ENCODE data around the gene F10. TPM values are rescaled to one million over a fixed set of nuclear protein-coding genes. Genes with fewer than 3 reads are reported as not detected.
"Not testable (repeated sequence)": the region's sequence is repeated elsewhere in the genome, so short reads cannot be mapped to it uniquely, and the experiment has no call there.

F10 gene
- total RNA-seq, 1 donor from 2014 or later: not detected

DNA sequence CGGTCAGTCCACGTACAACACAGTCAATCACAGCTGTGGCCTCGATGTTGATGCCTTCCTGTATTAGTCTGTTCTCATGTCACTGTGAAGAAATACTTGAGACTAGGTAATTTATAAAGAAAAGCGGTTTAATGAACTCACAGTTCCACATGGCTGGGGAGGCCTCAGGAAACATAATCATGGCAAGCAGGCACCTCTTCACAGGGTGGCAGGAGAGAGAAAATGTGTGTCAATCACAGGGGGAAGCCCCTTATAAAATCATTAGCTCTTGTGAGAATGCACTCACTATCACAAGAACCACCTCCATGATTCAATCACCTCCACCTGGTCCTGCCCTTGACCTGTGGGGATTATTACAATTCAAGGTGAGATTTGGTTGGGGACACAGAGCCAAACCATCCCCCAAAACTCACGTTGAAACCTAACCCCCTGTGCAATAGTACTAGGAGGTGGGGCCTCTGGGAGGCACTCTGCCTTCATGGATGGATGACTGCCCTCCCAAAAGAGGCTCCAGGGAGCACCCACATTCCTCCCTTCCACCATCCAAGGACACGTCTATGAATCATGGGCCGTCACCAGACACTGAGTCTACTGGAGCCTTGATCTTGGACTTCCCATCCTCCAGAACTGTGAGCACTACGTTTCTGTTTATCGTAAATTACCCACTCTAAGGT lies 33.5 kb downstream of the F10 start:
- no peak for DNase-seq (ENCODE audit: low spot score)
- peaks cover 29% of the 10 kb centered on the region for H3K27me3 Mint-ChIP-seq (ENCODE audit: insufficient read depth)
- H3K27ac Mint-ChIP-seq: no peak overlapping the region
- peaks cover 3% of the 10 kb centered on the region for H3K36me3 Mint-ChIP-seq (ENCODE audit: low read depth)
- no peak overlapping the region for H3K4me3 Mint-ChIP-seq
- peaks cover 29% of the 10 kb centered on the region for H3K4me1 Mint-ChIP-seq (ENCODE audit: low read depth)
- peaks cover 29% of the 10 kb centered on the region for H3K9me3 Mint-ChIP-seq
- intact Hi-C loops (cut with micrococcal nuclease): no loop called here

DNA sequence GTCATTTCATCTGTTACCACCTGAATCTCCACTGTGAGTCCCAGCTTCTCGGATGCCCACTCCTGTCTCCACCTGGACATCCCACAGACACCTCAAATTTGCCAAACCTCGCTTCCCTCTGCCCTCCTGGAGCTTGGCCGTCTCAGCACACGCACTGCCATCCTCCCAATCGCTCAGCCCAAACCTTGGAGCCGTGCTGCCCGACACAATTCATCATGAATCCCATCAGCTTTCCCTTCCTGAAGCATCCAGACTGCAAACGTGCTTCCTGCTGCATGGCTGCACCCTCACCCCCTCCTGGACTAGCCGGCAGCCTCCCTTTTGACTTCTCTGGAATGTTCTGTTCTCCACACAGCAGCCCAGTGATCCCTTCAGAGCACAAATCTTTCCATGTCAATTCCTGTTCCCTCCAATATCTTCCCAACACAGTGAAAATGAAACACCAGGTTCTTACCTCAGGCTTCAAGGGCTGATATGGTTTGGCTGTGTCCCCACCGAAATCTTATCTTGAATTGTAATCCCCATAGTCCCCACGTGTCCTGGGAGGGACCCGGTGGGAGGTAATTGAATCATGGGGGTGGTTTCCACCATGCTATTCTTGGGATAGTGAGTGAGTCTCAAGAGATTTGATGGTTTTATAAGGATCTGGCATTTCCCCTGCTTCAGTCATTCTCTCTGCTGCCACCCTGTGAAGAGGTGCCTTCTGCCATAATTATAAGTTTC lies 34.8 kb downstream of the F10 start:
- H3K4me3 Mint-ChIP-seq: no peak overlapping the region
- peaks cover 20% of the 10 kb centered on the region for H3K27me3 Mint-ChIP-seq (ENCODE audit: insufficient read depth)
- H3K4me1 Mint-ChIP-seq (ENCODE audit: low read depth): peaks cover 29% of the 10 kb centered on the region
- no peak for DNase-seq (ENCODE audit: low spot score)
- peak overlapping the region; percentile 5 for H3K27ac Mint-ChIP-seq
- intact Hi-C loops (cut with micrococcal nuclease): no loop called here
- H3K9me3 Mint-ChIP-seq: peaks cover 29% of the 10 kb centered on the region
- peaks cover 3% of the 10 kb centered on the region for H3K36me3 Mint-ChIP-seq (ENCODE audit: low read depth)

DNA sequence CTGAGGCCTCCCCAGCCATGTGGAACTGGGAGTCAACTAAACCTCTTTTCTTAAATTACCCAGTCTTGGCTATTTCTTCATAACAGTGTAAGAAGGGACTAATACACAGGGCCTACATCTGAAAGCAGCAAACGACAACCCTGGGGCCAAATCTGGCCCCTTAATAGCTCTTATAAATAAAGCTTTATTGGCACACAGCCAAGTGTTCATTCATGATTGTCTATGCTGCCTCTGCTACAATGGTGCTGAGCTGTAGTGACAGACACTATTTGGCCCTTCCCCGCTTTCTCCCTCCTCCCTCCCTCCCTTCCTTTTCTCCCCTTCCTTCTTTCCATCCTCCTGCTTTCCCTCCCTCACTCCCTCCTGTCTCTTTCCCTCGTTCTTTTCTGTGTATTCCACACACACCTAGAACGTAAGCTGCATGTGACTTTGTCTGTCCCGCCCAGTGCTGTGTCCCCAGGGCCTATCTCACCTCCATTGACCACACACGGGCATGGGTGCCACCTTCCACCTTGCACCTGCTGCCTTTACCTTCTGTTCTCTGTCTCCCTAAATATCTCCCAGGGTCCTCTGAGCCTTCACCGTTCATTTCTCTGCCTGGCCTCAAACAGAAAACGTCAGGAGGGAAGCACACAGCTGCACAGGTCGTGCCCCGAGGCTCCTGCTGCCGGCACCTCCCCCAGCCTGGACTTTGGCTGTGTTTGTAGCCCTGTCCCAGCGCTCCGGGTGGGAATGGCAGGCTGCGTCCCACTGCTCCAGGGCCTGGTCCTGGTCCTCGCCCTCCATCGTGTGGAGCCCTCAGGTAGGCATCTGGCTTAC lies 35.5 kb downstream of the F10 start, which contains the start of gene PROZ:
TSS of gene PROZ (plus strand) at position 720 of the 819 bp plus-strand sequence. CDS start at position 733, 13 bp downstream.
- H3K4me3 Mint-ChIP-seq: no peak within 1 kb of the TSS
- no peak for DNase-seq (ENCODE audit: low spot score)
- no peak within 1 kb of the TSS for H3K27ac Mint-ChIP-seq
- peaks cover 16% of the 10 kb centered on the region for H3K27me3 Mint-ChIP-seq (ENCODE audit: insufficient read depth)
- peaks cover 29% of the 10 kb centered on the region for H3K9me3 Mint-ChIP-seq
- intact Hi-C loops (cut with micrococcal nuclease): no loop called here
- peaks cover 24% of the 10 kb centered on the region for H3K4me1 Mint-ChIP-seq (ENCODE audit: low read depth)
- peaks cover 3% of the 10 kb centered on the region for H3K36me3 Mint-ChIP-seq (ENCODE audit: low read depth)

DNA sequence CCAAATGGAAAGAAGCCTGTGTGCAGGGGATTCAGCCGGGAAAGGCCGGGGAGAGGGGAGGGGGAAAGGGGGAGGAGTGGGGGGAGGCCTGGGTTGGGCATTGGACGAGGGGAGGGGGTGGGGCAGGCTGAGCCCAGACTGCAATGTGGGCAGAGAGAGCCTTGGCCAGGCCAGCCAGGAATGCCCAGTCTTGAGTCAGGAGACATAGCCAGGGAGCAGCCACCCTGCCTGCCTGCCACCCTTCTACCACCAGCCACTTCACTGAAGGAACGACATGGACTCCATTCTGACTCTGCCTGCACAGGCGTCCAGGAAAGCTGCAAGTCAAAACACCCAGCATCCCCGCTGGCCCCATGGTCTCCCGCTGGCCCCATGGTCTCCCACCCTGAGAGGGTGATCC lies 36.3 kb downstream of the F10 start:
- Mint-ChIP-seq H3K27ac (no peak overlapping the region), H3K27me3 (ENCODE audit: insufficient read depth) (peaks cover 12% of the 10 kb centered on the region), H3K36me3 (ENCODE audit: low read depth) (peaks cover 3% of the 10 kb centered on the region), H3K9me3 (peaks cover 29% of the 10 kb centered on the region), H3K4me1 (ENCODE audit: low read depth) (peaks cover 28% of the 10 kb centered on the region), H3K4me3 (no peak overlapping the region)
- intact Hi-C loops (cut with micrococcal nuclease): no loop called here
- no peak for DNase-seq (ENCODE audit: low spot score)

DNA sequence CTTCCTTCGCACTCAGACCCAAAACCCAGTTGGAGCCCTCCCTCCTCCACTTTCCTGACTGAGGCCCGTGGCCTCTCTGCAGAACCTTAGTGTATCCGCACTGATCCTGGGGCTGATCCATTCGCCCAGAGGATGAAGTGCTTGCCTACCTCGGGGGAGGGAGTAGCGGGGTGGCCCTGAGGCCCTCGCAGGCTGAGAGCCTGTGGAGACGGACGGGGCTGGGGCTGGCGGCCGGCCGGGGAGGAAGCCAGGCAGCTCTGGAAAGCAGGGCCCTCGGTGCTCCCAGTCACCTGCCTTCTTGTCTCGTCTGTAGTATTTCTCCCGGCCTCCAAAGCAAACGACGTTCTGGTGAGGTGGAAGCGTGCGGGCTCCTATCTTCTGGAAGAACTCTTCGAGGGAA lies 37.1 kb downstream of the F10 start:
- intact Hi-C loops (cut with micrococcal nuclease): no loop called here
- peaks cover 25% of the 10 kb centered on the region for H3K4me1 Mint-ChIP-seq (ENCODE audit: low read depth)
- H3K36me3 Mint-ChIP-seq (ENCODE audit: low read depth): peaks cover 3% of the 10 kb centered on the region
- H3K4me3 Mint-ChIP-seq: no peak overlapping the region
- peaks cover 27% of the 10 kb centered on the region for H3K9me3 Mint-ChIP-seq
- H3K27ac Mint-ChIP-seq: no peak overlapping the region
- peaks cover 12% of the 10 kb centered on the region for H3K27me3 Mint-ChIP-seq (ENCODE audit: insufficient read depth)
- no peak for DNase-seq (ENCODE audit: low spot score)

DNA sequence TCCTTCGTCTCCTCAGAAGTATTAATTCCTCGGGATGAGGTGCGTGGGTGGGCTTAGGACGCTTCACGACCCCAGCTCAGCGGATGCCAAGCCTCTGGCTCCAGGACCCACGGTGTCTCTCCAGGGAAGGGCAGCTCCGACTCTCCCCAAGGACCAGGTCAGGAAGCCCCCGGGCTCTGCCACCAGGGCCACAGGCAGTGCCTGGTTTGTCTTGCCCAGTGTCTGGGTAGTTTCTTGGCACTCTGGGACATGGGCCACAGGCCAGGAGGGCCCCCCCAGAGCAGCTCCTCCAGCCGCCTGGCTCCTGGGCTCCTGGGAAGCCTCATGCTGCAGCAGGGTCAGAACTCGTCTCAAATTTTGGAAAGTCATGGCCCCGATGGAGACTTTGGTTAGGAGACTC lies 38.4 kb downstream of the F10 start:
- H3K4me1 Mint-ChIP-seq (ENCODE audit: low read depth): peaks cover 21% of the 10 kb centered on the region
- H3K27ac Mint-ChIP-seq: peak overlapping the region; percentile 72
- DNase-seq (ENCODE audit: low spot score): no peak
- intact Hi-C loops (cut with micrococcal nuclease): no loop called here
- H3K36me3 Mint-ChIP-seq (ENCODE audit: low read depth): no peaks in the 10 kb centered on the region
- peak overlapping the region; percentile 45 for H3K4me3 Mint-ChIP-seq
- peaks cover 10% of the 10 kb centered on the region for H3K27me3 Mint-ChIP-seq (ENCODE audit: insufficient read depth)
- peaks cover 14% of the 10 kb centered on the region for H3K9me3 Mint-ChIP-seq

DNA sequence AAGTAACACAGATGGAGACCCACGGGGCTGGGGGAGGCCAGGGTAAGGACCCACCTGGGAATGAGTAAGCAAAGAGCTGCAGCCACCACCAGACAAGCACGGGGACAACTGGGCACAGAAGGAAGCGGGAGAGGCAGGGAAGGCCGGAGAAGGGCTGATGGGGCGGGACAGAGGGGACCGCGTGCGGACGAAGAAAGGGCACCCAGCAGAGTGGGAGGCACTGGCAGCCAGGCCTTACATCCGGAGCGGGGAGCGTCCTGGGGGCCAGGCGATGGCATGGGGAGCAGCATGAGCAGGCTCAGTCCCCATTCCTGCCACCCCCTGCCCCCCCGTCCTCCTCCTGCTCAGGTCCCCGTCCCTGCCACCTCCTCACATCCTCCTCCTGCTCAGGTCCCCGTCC lies 38.8 kb downstream of the F10 start:
- Mint-ChIP-seq H3K27ac (peak overlapping the region; percentile 72), H3K9me3 (peaks cover 9% of the 10 kb centered on the region), H3K36me3 (ENCODE audit: low read depth) (no peaks in the 10 kb centered on the region), H3K4me3 (peak overlapping the region; percentile 45), H3K4me1 (ENCODE audit: low read depth) (peaks cover 21% of the 10 kb centered on the region), H3K27me3 (ENCODE audit: insufficient read depth) (peaks cover 10% of the 10 kb centered on the region)
- intact Hi-C loops (cut with micrococcal nuclease): no loop called here
- no peak for DNase-seq (ENCODE audit: low spot score)

DNA sequence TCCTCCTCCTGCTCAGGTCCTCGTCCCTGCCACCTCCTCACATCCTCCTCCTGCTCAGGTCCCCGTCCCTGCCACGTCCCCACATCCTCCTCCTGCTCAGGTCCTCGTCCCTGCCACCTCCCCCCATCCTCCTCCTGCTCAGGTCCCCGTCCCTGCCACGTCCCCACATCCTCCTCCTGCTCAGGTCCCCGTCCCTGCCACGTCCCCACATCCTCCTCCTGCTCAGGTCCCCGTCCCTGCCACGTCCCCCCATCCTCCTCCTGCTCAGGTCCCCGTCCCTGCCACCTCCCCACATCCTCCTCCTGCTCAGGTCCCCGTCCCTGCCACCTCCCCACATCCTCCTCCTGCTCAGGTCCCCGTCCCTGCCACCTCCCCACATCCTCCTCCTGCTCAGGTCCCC lies 39.4 kb downstream of the F10 start:
- H3K9me3 Mint-ChIP-seq; DNase-seq (ENCODE audit: low spot score); H3K4me3 Mint-ChIP-seq; H3K27me3 Mint-ChIP-seq (ENCODE audit: insufficient read depth); H3K27ac Mint-ChIP-seq; intact Hi-C loops (cut with micrococcal nuclease); H3K36me3 Mint-ChIP-seq (ENCODE audit: low read depth): not testable (repeated sequence)
- H3K4me1 Mint-ChIP-seq (ENCODE audit: low read depth): peaks cover 21% of the 10 kb centered on the region

DNA sequence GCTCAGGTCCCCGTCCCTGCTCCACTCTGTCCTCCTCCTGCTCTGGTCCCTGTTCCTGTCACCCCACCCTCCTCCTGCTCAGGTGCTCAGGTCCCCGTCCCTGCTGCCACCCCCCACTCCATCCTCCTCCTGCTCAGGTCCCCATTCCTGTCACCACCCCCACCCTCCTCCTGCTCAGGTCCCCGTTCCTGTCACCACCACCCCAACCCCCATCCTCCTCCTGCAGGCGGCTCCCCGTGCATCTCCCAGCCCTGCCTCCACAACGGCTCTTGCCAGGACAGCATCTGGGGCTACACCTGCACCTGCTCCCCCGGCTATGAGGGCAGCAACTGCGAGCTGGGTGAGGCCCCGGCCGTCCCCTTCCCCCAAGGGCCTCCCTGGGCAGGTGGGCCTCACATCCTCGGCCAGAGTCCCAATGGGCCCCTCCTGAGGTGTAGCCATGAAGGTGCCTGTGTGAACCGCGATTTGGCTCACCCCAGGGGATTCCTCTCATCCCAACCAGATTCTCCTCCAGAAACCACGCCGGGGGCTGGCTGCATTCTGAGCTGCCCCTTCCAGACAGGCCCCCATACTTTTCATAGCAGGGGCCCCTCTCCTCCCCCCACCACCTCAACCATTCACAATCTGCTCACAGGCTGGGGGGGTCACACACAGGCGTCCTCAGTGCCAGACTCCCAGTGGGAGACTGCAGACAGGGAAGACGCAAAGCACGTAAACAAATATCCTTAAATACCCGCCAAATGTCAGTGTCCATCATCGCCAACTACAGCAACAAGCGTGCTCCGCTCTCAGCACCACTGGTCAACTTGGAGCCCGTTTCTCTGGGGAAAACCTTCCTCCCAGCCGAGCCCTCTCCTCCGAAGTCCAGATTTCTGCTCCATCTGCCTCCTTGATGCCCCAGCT lies 40.4 kb downstream of the F10 start:
- peak overlapping the region; percentile 23 for H3K27ac Mint-ChIP-seq
- no peak for DNase-seq (ENCODE audit: low spot score)
- H3K4me3 Mint-ChIP-seq: peak overlapping the region; percentile 15

DNA sequence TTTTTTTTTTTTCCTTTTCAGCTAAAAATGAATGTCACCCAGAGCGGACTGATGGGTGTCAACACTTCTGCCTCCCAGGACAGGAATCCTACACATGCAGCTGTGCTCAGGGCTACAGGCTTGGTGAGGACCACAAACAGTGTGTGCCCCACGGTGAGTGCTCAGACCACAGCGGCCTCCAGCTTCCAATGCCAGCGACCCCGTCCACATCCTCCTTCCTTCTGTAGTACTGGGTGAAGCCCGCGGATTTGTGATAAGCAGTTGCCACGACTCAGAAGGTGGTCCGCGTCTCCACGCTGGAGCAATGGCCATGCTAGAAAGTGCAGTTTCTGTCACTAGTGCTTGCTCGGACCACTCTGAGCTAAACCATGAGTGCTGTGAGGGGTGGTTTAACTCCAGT lies 41.9 kb downstream of the F10 start:
- Mint-ChIP-seq H3K4me1 (ENCODE audit: low read depth) (peaks cover 21% of the 10 kb centered on the region), H3K9me3 (no peaks in the 10 kb centered on the region), H3K36me3 (ENCODE audit: low read depth) (peaks cover 10% of the 10 kb centered on the region), H3K4me3 (no peak overlapping the region), H3K27me3 (ENCODE audit: insufficient read depth) (no peaks in the 10 kb centered on the region), H3K27ac (no peak overlapping the region)
- intact Hi-C loops (cut with micrococcal nuclease): no loop called here
- no peak for DNase-seq (ENCODE audit: low spot score)

More for the DNA sequence above, 40.4 kb downstream of the F10 start:
- Mint-ChIP-seq H3K9me3 (no peaks in the 10 kb centered on the region), H3K27me3 (ENCODE audit: insufficient read depth) (no peaks in the 10 kb centered on the region), H3K36me3 (ENCODE audit: low read depth) (peaks cover 3% of the 10 kb centered on the region), H3K4me1 (ENCODE audit: low read depth) (peaks cover 21% of the 10 kb centered on the region)
- intact Hi-C loops (cut with micrococcal nuclease): no loop called here

DNA sequence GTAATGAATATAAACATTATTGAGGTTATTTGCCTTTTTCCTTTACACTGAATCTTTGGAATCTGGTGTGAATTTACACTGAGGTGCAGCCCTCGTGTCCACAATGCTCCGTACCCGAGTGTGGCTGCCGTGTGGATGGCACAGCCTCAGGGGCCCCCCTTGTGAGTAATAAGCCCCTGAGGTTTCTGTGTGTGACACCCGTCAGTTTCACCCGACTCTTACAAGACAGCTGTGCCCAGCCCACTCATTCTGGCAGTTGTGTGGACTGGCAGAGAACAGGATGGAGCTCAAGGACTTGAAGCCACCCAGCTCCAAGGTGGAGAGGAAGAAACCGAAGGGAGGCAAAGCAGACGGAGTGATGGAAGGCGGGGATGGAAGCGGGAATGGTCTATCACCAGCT lies 43.7 kb downstream of the F10 start:
- DNase-seq (ENCODE audit: low spot score): no peak
- Mint-ChIP-seq H3K27me3 (ENCODE audit: insufficient read depth) (no peaks in the 10 kb centered on the region), H3K9me3 (no peaks in the 10 kb centered on the region), H3K4me1 (ENCODE audit: low read depth) (peaks cover 17% of the 10 kb centered on the region), H3K4me3 (no peak overlapping the region), H3K36me3 (ENCODE audit: low read depth) (peaks cover 18% of the 10 kb centered on the region), H3K27ac (no peak overlapping the region)
- intact Hi-C loops (cut with micrococcal nuclease): no loop called here

DNA sequence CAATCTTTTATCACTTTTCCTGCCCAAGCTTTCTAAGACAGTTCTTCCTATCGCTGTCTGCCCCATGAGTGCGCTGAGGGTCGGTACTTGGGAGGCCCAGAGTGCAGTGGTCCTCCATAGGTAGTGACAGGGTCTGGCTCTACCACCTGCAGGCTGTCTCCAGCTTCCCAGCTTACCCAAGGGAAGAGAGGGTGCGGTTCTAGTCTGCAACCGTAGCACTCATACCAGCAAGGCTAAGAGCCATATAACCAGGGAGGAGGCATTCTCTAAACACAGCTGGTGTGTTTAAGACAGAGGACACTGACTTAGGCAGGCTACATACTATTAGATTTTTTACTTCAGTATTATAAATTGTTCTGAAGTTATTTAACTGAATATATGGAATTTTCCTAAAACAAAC lies 44.1 kb downstream of the F10 start:
- Mint-ChIP-seq H3K9me3 (no peaks in the 10 kb centered on the region), H3K27ac (no peak overlapping the region), H3K4me1 (ENCODE audit: low read depth) (peaks cover 15% of the 10 kb centered on the region), H3K4me3 (no peak overlapping the region), H3K27me3 (ENCODE audit: insufficient read depth) (no peaks in the 10 kb centered on the region), H3K36me3 (ENCODE audit: low read depth) (peaks cover 18% of the 10 kb centered on the region)
- intact Hi-C loops (cut with micrococcal nuclease): no loop called here
- DNase-seq (ENCODE audit: low spot score): no peak
